ENCODE data around the gene FOXQ1.
"Not testable (repeated sequence)": the region's sequence is repeated elsewhere in the genome, so short reads cannot be mapped to it uniquely, and the experiment has no call there.

Gene FOXQ1

GRCh38 chr6:1351381-1352008 lies 39.6 kb downstream of the FOXQ1 start:
- no peaks in the 10 kb centered on the region for H3K4me1 ChIP-seq (ENCODE audit: control insufficient read depth in 1 of 2, insufficient read depth in 2 of 2, low read length in 2 of 2)
- H3K27me3 ChIP-seq (ENCODE audit: control insufficient read depth in 1 of 2, insufficient read depth in 2 of 2, low read length in 2 of 2), result peaks cover 0 to 5% of the 10 kb centered on the region in 2 donors
- H3K9ac ChIP-seq (ENCODE audit: low read depth in 1 of 2, low read length in 2 of 2), result no peak overlapping the region
- H3K9me3 ChIP-seq (ENCODE audit: control insufficient read depth in 1 of 2, low read length in 2 of 2), result peaks cover 0 to 9% of the 10 kb centered on the region in 2 donors
- no peak overlapping the region for H3K4me3 ChIP-seq (ENCODE audit: low read depth in 1 of 2, low read length in 2 of 2)
- no peak overlapping the region for H3K27ac ChIP-seq (ENCODE audit: low read depth, low read length)
- H3K36me3 ChIP-seq (ENCODE audit: control insufficient read depth in 1 of 2, insufficient read depth in 2 of 2, low read length in 2 of 2), result no peaks in the 10 kb centered on the region

- not testable (repeated sequence) for H3K9ac ChIP-seq (ENCODE audit: low read depth in 1 of 2, low read length in 2 of 2); H3K36me3 ChIP-seq (ENCODE audit: control insufficient read depth in 1 of 2, insufficient read depth in 2 of 2, low read length in 2 of 2); H3K4me1 ChIP-seq (ENCODE audit: control insufficient read depth in 1 of 2, insufficient read depth in 2 of 2, low read length in 2 of 2); H3K27me3 ChIP-seq (ENCODE audit: control insufficient read depth in 1 of 2, insufficient read depth in 2 of 2, low read length in 2 of 2); H3K4me3 ChIP-seq (ENCODE audit: low read depth in 1 of 2, low read length in 2 of 2); H3K27ac ChIP-seq (ENCODE audit: low read depth, low read length); H3K9me3 ChIP-seq (ENCODE audit: control insufficient read depth in 1 of 2, low read length in 2 of 2)
These were observed 43.2 kb downstream of the FOXQ1 start for GRCh38 chr6:1355068-1355467.

GRCh38 chr6:1361717-1362116 lies 49.8 kb downstream of the FOXQ1 start:
- H3K9me3 ChIP-seq (ENCODE audit: control insufficient read depth in 1 of 2, low read length in 2 of 2); H3K27ac ChIP-seq (ENCODE audit: low read depth, low read length); H3K4me1 ChIP-seq (ENCODE audit: control insufficient read depth in 1 of 2, insufficient read depth in 2 of 2, low read length in 2 of 2); H3K4me3 ChIP-seq (ENCODE audit: low read depth in 1 of 2, low read length in 2 of 2); H3K9ac ChIP-seq (ENCODE audit: low read depth in 1 of 2, low read length in 2 of 2); H3K27me3 ChIP-seq (ENCODE audit: control insufficient read depth in 1 of 2, insufficient read depth in 2 of 2, low read length in 2 of 2); H3K36me3 ChIP-seq (ENCODE audit: control insufficient read depth in 1 of 2, insufficient read depth in 2 of 2, low read length in 2 of 2): not testable (repeated sequence)

GRCh38 chr6:1362643-1363042 lies 50.7 kb downstream of the FOXQ1 start:
- H3K9ac ChIP-seq (ENCODE audit: low read depth in 1 of 2, low read length in 2 of 2), result no peak overlapping the region
- no peaks in the 10 kb centered on the region for H3K9me3 ChIP-seq (ENCODE audit: control insufficient read depth in 1 of 2, low read length in 2 of 2)
- H3K27ac ChIP-seq (ENCODE audit: low read depth, low read length), result no peak overlapping the region
- H3K4me3 ChIP-seq (ENCODE audit: low read depth in 1 of 2, low read length in 2 of 2), result no peak overlapping the region
- no peaks in the 10 kb centered on the region for H3K36me3 ChIP-seq (ENCODE audit: control insufficient read depth in 1 of 2, insufficient read depth in 2 of 2, low read length in 2 of 2)
- peaks cover 3 to 6% of the 10 kb centered on the region in 2 donors for H3K27me3 ChIP-seq (ENCODE audit: control insufficient read depth in 1 of 2, insufficient read depth in 2 of 2, low read length in 2 of 2)
- H3K4me1 ChIP-seq (ENCODE audit: control insufficient read depth in 1 of 2, insufficient read depth in 2 of 2, low read length in 2 of 2), result no peaks in the 10 kb centered on the region

GRCh38 chr6:1363298-1363697 lies 51.4 kb downstream of the FOXQ1 start:
- Histone ChIP-seq H3K9ac (ENCODE audit: low read depth in 1 of 2, low read length in 2 of 2) (no peak overlapping the region), H3K9me3 (ENCODE audit: control insufficient read depth in 1 of 2, low read length in 2 of 2) (no peaks in the 10 kb centered on the region), H3K4me3 (ENCODE audit: low read depth in 1 of 2, low read length in 2 of 2) (no peak overlapping the region), H3K4me1 (ENCODE audit: control insufficient read depth in 1 of 2, insufficient read depth in 2 of 2, low read length in 2 of 2) (no peaks in the 10 kb centered on the region), H3K27ac (ENCODE audit: low read depth, low read length) (no peak overlapping the region), H3K36me3 (ENCODE audit: control insufficient read depth in 1 of 2, insufficient read depth in 2 of 2, low read length in 2 of 2) (no peaks in the 10 kb centered on the region), H3K27me3 (ENCODE audit: control insufficient read depth in 1 of 2, insufficient read depth in 2 of 2, low read length in 2 of 2) (peaks cover 5 to 6% of the 10 kb centered on the region in 2 donors)

- no peak overlapping the region for H3K9ac ChIP-seq (ENCODE audit: low read depth in 1 of 2, low read length in 2 of 2)
These were observed 52.1 kb downstream of the FOXQ1 start for GRCh38 chr6:1363729-1364572.

More at GRCh38 chr6:1363729-1364572, 52.1 kb downstream of the FOXQ1 start:
- Histone ChIP-seq H3K4me1 (ENCODE audit: control insufficient read depth in 1 of 2, insufficient read depth in 2 of 2, low read length in 2 of 2) (no peaks in the 10 kb centered on the region), H3K27me3 (ENCODE audit: control insufficient read depth in 1 of 2, insufficient read depth in 2 of 2, low read length in 2 of 2) (peaks cover 6 to 8% of the 10 kb centered on the region in 2 donors), H3K4me3 (ENCODE audit: low read depth in 1 of 2, low read length in 2 of 2) (no peak overlapping the region), H3K27ac (ENCODE audit: low read depth, low read length) (no peak overlapping the region), H3K9me3 (ENCODE audit: control insufficient read depth in 1 of 2, low read length in 2 of 2) (no peaks in the 10 kb centered on the region), H3K36me3 (ENCODE audit: control insufficient read depth in 1 of 2, insufficient read depth in 2 of 2, low read length in 2 of 2) (no peaks in the 10 kb centered on the region)

Measured in duodenal mucosa (tissue), 2 donors.